HepG2 (cell line): Measurements from ENCODE around the gene COPZ1. TPM values are rescaled to one million over a fixed set of nuclear protein-coding genes. Genes with fewer than 3 reads are reported as not detected.

ENCODE experiments used
- ARID2 ChIP-seq: sonication (generic); formaldehyde crosslinking; IDR thresholded peaks from 2 replicates; pipeline ENCODE4 v1.8.1; 2022; ENCODE audit warnings: mild to moderate bottlenecking, missing genetic modification reagents, borderline replicate concordance
- FLYWCH1 ChIP-seq: sonication (generic); formaldehyde crosslinking; IDR thresholded peaks from 2 replicates; pipeline ENCODE4 v1.8.1; 2023; ENCODE audit warnings: mild to moderate bottlenecking, missing genetic modification reagents
- KDM5A ChIP-seq: fragments of 200-600 bp; sonication (generic); IDR thresholded peaks from 2 replicates; pipeline ENCODE4 v1.7.0; 2018; ENCODE audit warnings: antibody characterized with exemption, mild to moderate bottlenecking, low read length, borderline replicate concordance
- KLF13 ChIP-seq: sonication (generic); formaldehyde crosslinking; IDR thresholded peaks from 2 replicates; pipeline ENCODE4 v1.4.0; 2020; ENCODE audit warnings: mild to moderate bottlenecking, missing genetic modification reagents
- POLR2AphosphoS5 ChIP-seq: IDR thresholded peaks from 2 replicates; pipeline ENCODE4 v1.6.1; 2012; ENCODE audit warnings: low read depth, low read length
- polyA plus RNA-seq, 8 experiments: library from polyadenylated mRNA; depleted of rRNA in 3 of 8; stranded (reverse) in 7 of 8; unstranded in 1 of 8; fragments of >200 nt; fragmentation: Illumina TruSeq in 4 of 8; extraction: Trizol in 4 of 8; gene quantifications; 2 replicates each; pipeline versions ENCODE4 v1.2.1 to v1.2.3, GENCODE V29; 2011 to 2016; ENCODE audit warnings: low read depth in 4 of 8, missing spikeins in 1 of 8, mixed read lengths in 1 of 8; ENCODE audit not compliant: insufficient read depth in 1 of 8
- total RNA-seq, 5 experiments: library from RNA; depleted of rRNA; stranded (reverse); fragments of >200 nt; fragmentation: Illumina TruSeq; extraction: Trizol; gene quantifications; 2 replicates each; pipeline ENCODE4 v1.2.3, GENCODE V29; 2016; ENCODE audit warnings: low read depth in 1 of 5
- TF ChIP-seq, protein P1 (sequence below): sonication (generic); formaldehyde crosslinking; IDR thresholded peaks from 2 replicates; pipeline ENCODE4 v1.4.0; 2020; ENCODE audit warnings: mild to moderate bottlenecking, missing genetic modification reagents
- TF ChIP-seq, protein P2 (sequence below): sonication (generic); formaldehyde crosslinking; IDR thresholded peaks from 2 replicates; pipeline ENCODE4 v1.4.0; 2020; ENCODE audit warnings: mild to moderate bottlenecking, missing genetic modification reagents

The COPZ1 gene
- total and polyA plus RNA-seq, 2 of the 13 experiments (the other 11 are each of a cell fraction or from before 2014, with no cell fraction given) = 125 to 184 TPM

DNA sequence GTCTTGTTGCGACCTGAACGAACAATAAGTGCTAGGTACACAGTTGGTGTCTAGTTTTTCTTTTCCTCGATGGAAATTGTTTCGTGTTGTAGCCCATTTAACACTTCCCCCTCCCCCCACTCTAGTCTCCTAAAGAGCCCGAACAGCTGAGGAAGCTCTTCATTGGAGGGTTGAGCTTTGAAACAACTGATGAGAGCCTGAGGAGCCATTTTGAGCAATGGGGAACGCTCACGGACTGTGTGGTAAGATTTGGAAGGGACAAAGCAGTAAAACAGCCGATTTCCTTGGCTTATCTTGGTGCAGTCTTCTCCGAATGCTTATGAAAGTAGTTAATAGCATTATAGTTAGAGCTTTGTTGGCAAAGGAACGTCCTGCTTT, 43.7 kb upstream of the COPZ1 start (continued):
- TF ChIP-seq, protein P1, sequence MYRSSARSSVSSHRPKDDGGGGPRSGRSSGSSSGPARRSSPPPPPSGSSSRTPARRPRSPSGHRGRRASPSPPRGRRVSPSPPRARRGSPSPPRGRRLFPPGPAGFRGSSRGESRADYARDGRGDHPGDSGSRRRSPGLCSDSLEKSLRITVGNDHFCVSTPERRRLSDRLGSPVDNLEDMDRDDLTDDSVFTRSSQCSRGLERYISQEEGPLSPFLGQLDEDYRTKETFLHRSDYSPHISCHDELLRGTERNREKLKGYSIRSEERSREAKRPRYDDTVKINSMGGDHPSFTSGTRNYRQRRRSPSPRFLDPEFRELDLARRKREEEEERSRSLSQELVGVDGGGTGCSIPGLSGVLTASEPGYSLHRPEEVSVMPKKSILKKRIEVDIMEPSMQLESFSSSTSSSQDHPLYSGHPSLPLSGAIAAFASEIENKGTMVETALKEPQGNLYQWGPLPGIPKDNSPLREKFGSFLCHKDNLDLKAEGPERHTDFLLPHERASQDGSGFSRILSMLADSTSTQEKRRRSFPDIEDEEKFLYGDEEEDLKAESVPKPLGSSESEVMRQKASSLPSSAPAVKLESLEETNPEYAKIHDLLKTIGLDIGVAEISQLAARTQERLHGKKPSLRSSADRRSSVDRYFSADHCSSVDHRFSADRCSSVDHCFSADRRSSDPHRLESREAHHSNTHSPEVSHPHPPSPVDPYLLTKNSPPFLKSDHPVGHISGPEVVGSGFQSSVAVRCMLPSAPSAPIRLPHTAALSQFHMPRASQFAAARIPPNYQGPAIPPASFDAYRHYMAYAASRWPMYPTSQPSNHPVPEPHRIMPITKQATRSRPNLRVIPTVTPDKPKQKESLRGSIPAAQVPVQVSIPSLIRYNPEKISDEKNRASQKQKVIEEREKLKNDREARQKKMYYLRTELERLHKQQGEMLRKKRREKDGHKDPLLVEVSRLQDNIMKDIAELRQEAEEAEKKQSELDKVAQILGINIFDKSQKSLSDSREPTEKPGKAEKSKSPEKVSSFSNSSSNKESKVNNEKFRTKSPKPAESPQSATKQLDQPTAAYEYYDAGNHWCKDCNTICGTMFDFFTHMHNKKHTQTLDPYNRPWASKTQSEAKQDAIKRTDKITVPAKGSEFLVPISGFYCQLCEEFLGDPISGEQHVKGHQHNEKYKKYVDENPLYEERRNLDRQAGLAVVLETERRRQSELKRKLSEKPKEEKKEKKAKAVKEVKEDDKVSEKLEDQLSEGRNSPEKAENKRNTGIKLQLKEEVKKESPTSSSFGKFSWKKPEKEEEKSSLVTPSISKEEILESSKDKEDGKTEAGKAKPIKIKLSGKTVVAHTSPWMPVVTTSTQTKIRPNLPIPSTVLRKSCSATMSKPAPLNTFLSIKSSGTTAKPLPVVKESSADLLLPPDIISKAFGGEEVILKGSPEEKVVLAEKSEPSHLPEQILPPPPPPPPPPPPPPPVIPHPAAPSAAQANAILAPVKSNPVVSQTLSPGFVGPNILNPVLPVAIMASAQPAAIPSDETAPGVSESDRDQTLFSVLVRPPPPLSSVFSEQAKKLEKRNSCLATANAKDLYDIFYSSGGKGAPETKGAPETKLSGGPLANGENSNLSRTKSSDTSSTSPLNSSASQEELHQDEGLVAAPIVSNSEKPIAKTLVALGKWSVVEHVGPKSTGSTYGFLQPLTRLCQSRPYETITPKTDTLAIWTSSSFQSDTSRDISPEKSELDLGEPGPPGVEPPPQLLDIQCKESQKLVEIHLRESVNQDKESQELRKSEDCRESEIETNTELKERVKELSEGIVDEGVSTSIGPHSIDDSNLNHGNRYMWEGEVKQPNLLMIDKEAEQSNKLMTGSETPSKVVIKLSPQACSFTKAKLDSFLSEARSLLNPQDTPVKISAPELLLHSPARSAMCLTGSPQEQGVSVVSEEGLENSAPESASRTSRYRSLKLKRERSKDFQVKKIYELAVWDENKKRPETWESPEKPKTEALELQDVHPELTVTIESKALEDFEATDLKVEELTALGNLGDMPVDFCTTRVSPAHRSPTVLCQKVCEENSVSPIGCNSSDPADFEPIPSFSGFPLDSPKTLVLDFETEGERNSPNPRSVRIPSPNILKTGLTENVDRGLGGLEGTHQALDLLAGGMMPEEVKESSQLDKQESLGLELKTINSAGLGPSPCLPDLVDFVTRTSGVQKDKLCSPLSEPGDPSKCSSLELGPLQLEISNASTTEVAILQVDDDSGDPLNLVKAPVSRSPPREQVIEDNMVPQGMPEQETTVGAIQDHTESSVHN (CRISPR knock-in tag) = 0 out of 2 replicates have a peak, but pooled peaks have one; percentile 4
- peak; percentile 7; the same call in 1 of the 2 replicates for TF ChIP-seq FLYWCH1 (CRISPR knock-in tag)
- TF ChIP-seq KDM5A = peak; percentile 15; the same call in 1 of the 2 replicates
- TF ChIP-seq, protein P2, sequence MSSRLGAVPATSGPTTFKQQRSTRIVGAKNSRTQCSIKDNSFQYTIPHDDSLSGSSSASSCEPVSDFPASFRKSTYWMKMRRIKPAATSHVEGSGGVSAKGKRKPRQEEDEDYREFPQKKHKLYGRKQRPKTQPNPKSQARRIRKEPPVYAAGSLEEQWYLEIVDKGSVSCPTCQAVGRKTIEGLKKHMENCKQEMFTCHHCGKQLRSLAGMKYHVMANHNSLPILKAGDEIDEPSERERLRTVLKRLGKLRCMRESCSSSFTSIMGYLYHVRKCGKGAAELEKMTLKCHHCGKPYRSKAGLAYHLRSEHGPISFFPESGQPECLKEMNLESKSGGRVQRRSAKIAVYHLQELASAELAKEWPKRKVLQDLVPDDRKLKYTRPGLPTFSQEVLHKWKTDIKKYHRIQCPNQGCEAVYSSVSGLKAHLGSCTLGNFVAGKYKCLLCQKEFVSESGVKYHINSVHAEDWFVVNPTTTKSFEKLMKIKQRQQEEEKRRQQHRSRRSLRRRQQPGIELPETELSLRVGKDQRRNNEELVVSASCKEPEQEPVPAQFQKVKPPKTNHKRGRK (CRISPR knock-in tag) = 0 out of 2 replicates have a peak, but pooled peaks have one; percentile 9
- TF ChIP-seq POLR2AphosphoS5 = peak; percentile 37; the same call in 1 of the 2 replicates
- TF ChIP-seq KLF13 = 0 out of 2 replicates have a peak, but pooled peaks have one; percentile 60
- 0 out of 2 replicates have a peak, but pooled peaks have one; percentile 10 for TF ChIP-seq ARID2
